HepG2 (cell line): ENCODE measurements around the gene EXOC6B. TPM values are rescaled to one million over a fixed set of nuclear protein-coding genes. Genes with fewer than 3 reads are reported as not detected.

Experiments used
- ATAC-seq: fragments of 200-7000 bp; cut with Tn5 transposase; 3 replicates; pipeline ENCODE4 v1.9.1; 2020; ENCODE audit warnings: mild to moderate bottlenecking, moderate library complexity
- BruUV-seq: library from RNA; stranded (reverse); fragments of 400-500 nt; replicated peaks from 2 replicates; lab custom pipeline; 2021; lab: Mats Ljungman, UMichigan
- CTCF ChIA-PET: fragments of 300-600 bp; formaldehyde crosslinking; extraction: SDS; loops from one replicate; lab custom pipeline; 2021; ENCODE audit warnings: low total read pairs, inconsistent platforms, low intra/inter-chr PET ratio; lab: Yijun Ruan, JAX
- POLR2A ChIA-PET: fragments of 350-600 bp; sonication (Branson Sonifier 250); formaldehyde crosslinking; loops from one replicate; lab custom pipeline; 2020; ENCODE audit warnings: antibody characterized with exemption, inconsistent platforms; lab: Yijun Ruan, JAX
- DNase-seq: peaks from one replicate; pipeline ENCODE4 v3.0.0-alpha.2; 2015; ENCODE audit warnings: low spot score
- FAIRE-seq: peaks from 3 replicates; lab custom pipeline; 2011; peaks lifted over from hg19 to GRCh38; lab: Jason Lieb, UNC
- H2AFZ ChIP-seq: one replicate; pipeline ENCODE4 v1.6.1; 2011; ENCODE audit warnings: low read length, inconsistent platforms
- H3K27ac ChIP-seq: fragments of 300-600 bp; 3 replicates; pipeline ENCODE4 v1.8.0; 2011; ENCODE audit warnings: mixed run types, mild to moderate bottlenecking, mixed read lengths, low read length, inconsistent platforms; ENCODE audit not compliant: insufficient read depth; ENCODE audit errors: extremely low read length
- H3K27me3 ChIP-seq, 2 experiments: fragments of 200-600 bp in 1 of 2; 2 replicates in 1 of 2; 3 replicates in 1 of 2; pipeline versions ENCODE4 v1.6.0 to v1.8.0; 2011; ENCODE audit warnings: low read length in 2 of 2, mild to moderate bottlenecking in 2 of 2, moderate library complexity in 2 of 2, inconsistent platforms in 1 of 2; ENCODE audit not compliant: insufficient read depth in 2 of 2, control insufficient read depth in 1 of 2
- H3K36me3 ChIP-seq, 2 experiments: fragments of 200-600 bp in 1 of 2; replicated peaks in 1 of 2; 2 replicates in 1 of 2; 3 replicates in 1 of 2; pipeline versions ENCODE4 v1.5.1 to v1.8.0; 2011; ENCODE audit warnings: low read length in 2 of 2, inconsistent platforms in 1 of 2; ENCODE audit not compliant: insufficient read depth in 2 of 2, control insufficient read depth in 1 of 2
- H3K4me1 ChIP-seq: 2 replicates; pipeline ENCODE4 v1.5.1; 2012; ENCODE audit warnings: low read length, inconsistent platforms; ENCODE audit not compliant: insufficient read depth
- H3K4me2 ChIP-seq: 2 replicates; pipeline ENCODE4 v1.6.0; 2011; ENCODE audit warnings: low read depth, low read length, inconsistent platforms
- H3K4me3 ChIP-seq, 3 experiments: fragments of 200-600 bp in 1 of 3; sonication (generic), shearing (Covaris generic) in 1 of 3; replicated peaks in 1 of 3; 2 replicates each; pipeline ENCODE4 v1.5.1; 2011 to 2016; ENCODE audit warnings: low read length in 3 of 3, inconsistent platforms in 2 of 3, low read depth in 2 of 3, mild to moderate bottlenecking in 2 of 3, control low read depth in 1 of 3, mixed read lengths in 1 of 3; ENCODE audit not compliant: insufficient read depth in 1 of 3
- H3K79me2 ChIP-seq: one replicate; pipeline ENCODE4 v1.6.1; 2011; ENCODE audit warnings: low read length, inconsistent platforms; ENCODE audit not compliant: insufficient read depth
- H3K9ac ChIP-seq: 2 replicates; pipeline ENCODE4 v1.6.0; 2011; ENCODE audit warnings: mild to moderate bottlenecking, low read depth, low read length, inconsistent platforms; ENCODE audit not compliant: insufficient read depth
- H3K9me3 ChIP-seq: 2 replicates; pipeline ENCODE4 v1.5.1; 2012; ENCODE audit warnings: mild to moderate bottlenecking, low read length
- H4K20me1 ChIP-seq: 2 replicates; pipeline ENCODE4 v1.6.0; 2011; ENCODE audit warnings: inconsistent platforms, mild to moderate bottlenecking, low read length, moderate library complexity; ENCODE audit not compliant: insufficient read depth
- ELF1 ChIP-seq: sonication (generic); formaldehyde crosslinking; IDR thresholded peaks from 2 replicates; pipeline ENCODE4 v1.4.0; 2020; ENCODE audit warnings: missing genetic modification reagents
- HDAC1 ChIP-seq: sonication (generic); formaldehyde crosslinking; IDR thresholded peaks from 2 replicates; pipeline ENCODE4 v1.5.1; 2020; ENCODE audit warnings: mild to moderate bottlenecking, missing genetic modification reagents
- HNRNPUL1 ChIP-seq: fragments of 200-400 bp; formaldehyde crosslinking; IDR thresholded peaks from 2 replicates; pipeline ENCODE4 v1.6.1; 2017; ENCODE audit warnings: low read depth, mild to moderate bottlenecking, low read length, moderate library complexity
- ISX ChIP-seq: sonication (generic); formaldehyde crosslinking; conservative IDR thresholded peaks from 2 replicates; pipeline ENCODE4 v1.5.0; 2020; ENCODE audit warnings: missing genetic modification reagents
- MAFF ChIP-seq: IDR thresholded peaks from 2 replicates; pipeline ENCODE4 v1.6.1; 2011; ENCODE audit warnings: low read depth, low read length, improper control_type of control experiment
- MBD4 ChIP-seq: IDR thresholded peaks from 2 replicates; pipeline ENCODE4 v1.6.1; 2012; ENCODE audit warnings: low read length, inconsistent platforms, borderline replicate concordance
- MTA1 ChIP-seq: sonication (generic); formaldehyde crosslinking; IDR thresholded peaks from 2 replicates; pipeline ENCODE4 v1.4.0; 2020; ENCODE audit warnings: missing genetic modification reagents, mild to moderate bottlenecking, borderline replicate concordance
- RELA ChIP-seq: sonication (generic); formaldehyde crosslinking; IDR thresholded peaks from 2 replicates; pipeline ENCODE4 v1.4.0; 2020; ENCODE audit warnings: missing genetic modification reagents
- ZNF30 ChIP-seq: sonication (generic); formaldehyde crosslinking; IDR thresholded peaks from 2 replicates; pipeline ENCODE4 v1.5.0; 2020; ENCODE audit warnings: mild to moderate bottlenecking, missing genetic modification reagents
- ZNF615 ChIP-seq: sonication (generic); formaldehyde crosslinking; IDR thresholded peaks from 2 replicates; pipeline ENCODE4 v1.5.0; 2020; ENCODE audit warnings: mild to moderate bottlenecking, missing genetic modification reagents, borderline replicate concordance
- ZNF775 ChIP-seq: sonication (generic); formaldehyde crosslinking; IDR thresholded peaks from 2 replicates; pipeline ENCODE4 v1.4.0; 2020; ENCODE audit warnings: missing genetic modification reagents, mild to moderate bottlenecking, moderate library complexity, borderline replicate concordance
- ZSCAN30 ChIP-seq: sonication (generic); formaldehyde crosslinking; IDR thresholded peaks from 2 replicates; pipeline ENCODE4 v1.5.0; 2020; ENCODE audit warnings: mild to moderate bottlenecking, missing genetic modification reagents
- WGBS: methylation state at CpG from one replicate; pipeline ENCODE4 v1.1.6; 2017; ENCODE audit warnings: low lambda C conversion rate; 5-methylcytosine and 5-hydroxymethylcytosine counted together
- in situ Hi-C: cut with HindIII; loops from 2 replicates; pipeline ENCODE4 v1.10.0; 2017; ENCODE audit warnings: low pct_unique_long_range_greater_than_20kb; ENCODE audit not compliant: extremely low pct_ligation_motif_present
- intact Hi-C: fragments of 100-400 bp; cut with micrococcal nuclease; formaldehyde crosslinking; loops from one replicate; pipeline ENCODE4 v1.10.0; 2022; ENCODE audit not compliant: unreplicated experiment
- polyA plus RNA-seq, 8 experiments: library from polyadenylated mRNA; depleted of rRNA in 3 of 8; stranded (reverse) in 7 of 8; unstranded in 1 of 8; fragments of >200 nt; fragmentation: Illumina TruSeq in 4 of 8; extraction: Trizol in 4 of 8; gene quantifications; 2 replicates each; pipeline versions ENCODE4 v1.2.1 to v1.2.3, GENCODE V29; 2011 to 2016; ENCODE audit warnings: low read depth in 4 of 8, missing spikeins in 1 of 8, mixed read lengths in 1 of 8; ENCODE audit not compliant: insufficient read depth in 1 of 8
- total RNA-seq, 5 experiments: library from RNA; depleted of rRNA; stranded (reverse); fragments of >200 nt; fragmentation: Illumina TruSeq; extraction: Trizol; gene quantifications; 2 replicates each; pipeline ENCODE4 v1.2.3, GENCODE V29; 2016; ENCODE audit warnings: low read depth in 1 of 5
- TF ChIP-seq, protein P1 (sequence below): sonication (generic); formaldehyde crosslinking; IDR thresholded peaks from 2 replicates; pipeline ENCODE4 v1.8.1; 2023; ENCODE audit warnings: mild to moderate bottlenecking, moderate library complexity, missing genetic modification reagents

The EXOC6B gene
- total and polyA plus RNA-seq, 2 of the 13 experiments (the other 11 are each of a cell fraction or from before 2014, with no cell fraction given): 9.1 to 15.9 TPM

DNA sequence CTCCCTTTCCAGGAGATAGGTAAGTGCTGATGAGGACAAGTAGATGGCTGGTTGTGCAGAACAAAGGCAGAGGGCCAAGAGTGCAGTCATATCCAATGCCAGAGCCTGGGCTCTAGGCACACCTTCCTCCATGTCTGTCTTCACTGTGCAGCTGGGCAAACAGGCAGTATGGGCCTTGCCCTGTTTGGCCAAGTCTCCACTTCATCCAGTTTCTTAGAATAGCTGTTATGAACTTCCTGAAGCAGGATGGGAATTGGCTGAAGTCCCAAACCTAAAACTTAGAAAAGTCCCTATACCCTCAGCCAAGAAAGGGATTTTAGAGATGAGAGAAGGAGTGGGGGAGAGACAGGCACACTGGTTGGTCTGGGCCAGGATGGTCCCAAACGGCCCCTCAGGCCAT, 640.6 kb downstream of the EXOC6B start:
- Histone ChIP-seq H3K79me2 (no peaks in the 10 kb centered on the region), H3K27me3 (no peaks in the 10 kb centered on the region), H4K20me1 (no peaks in the 10 kb centered on the region), H3K27ac (no peak overlapping the region), H3K4me1 (no peaks in the 10 kb centered on the region), H3K9me3 (no peaks in the 10 kb centered on the region), H2AFZ (no peak overlapping the region), H3K9ac (no peak overlapping the region), H3K4me3 (no peak overlapping the region), H3K36me3 (no peaks in the 10 kb centered on the region), H3K4me2 (no peak overlapping the region)
- ATAC-seq (no peak), DNase-seq (no peak), FAIRE-seq (no peak)
- in situ Hi-C loops: no loop called here
- ChIA-PET CTCF (no interaction called here), POLR2A (no interaction called here)
- BruUV-seq: no TSS peak
- TF ChIP-seq MAFF (no peak), RELA (CRISPR knock-in tag) (no peak), ISX (CRISPR knock-in tag) (no peak), HNRNPUL1 (no peak), MBD4 (no peak), ZSCAN30 (CRISPR knock-in tag) (no peak), ZNF30 (no peak), ELF1 (no peak), ZNF615 (CRISPR knock-in tag) (no peak), ZNF775 (CRISPR knock-in tag) (no peak), MTA1 (CRISPR knock-in tag) (no peak), HDAC1 (CRISPR knock-in tag) (no peak)
- TF ChIP-seq, protein P1, sequence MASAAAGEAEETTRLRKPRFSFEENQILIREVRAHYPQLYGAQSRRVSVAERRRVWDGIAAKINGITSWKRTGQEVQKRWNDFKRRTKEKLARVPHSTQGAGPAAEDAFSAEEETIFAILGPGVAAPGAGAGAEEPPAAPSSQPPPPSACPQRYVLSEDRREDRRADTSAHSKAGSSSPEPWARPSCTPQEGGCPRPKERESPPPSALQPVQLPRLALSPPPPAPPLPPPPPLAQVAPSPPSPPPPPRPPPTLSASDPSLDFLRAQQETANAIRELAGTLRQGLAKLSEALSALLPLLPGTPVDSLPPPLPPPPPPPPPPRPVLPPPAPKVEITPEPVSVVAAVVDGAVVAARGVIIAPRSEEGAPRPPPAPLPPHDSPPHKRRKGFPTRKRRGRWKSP (CRISPR knock-in tag): no peak
- intact Hi-C loops: no loop called here
- WGBS: 91% methylated on average over 1 of the region's 1 CpG
